HG03565 (cell line): ENCODE results near the gene TMEM208.

Source experiments
- ATAC-seq: cut with Tn5 transposase; IDR thresholded peaks from one replicate; pipeline ENCODE4 v1.9.1; 2021; ENCODE audit warnings: mild to moderate bottlenecking, moderate library complexity; ENCODE audit not compliant: unreplicated experiment

Gene TMEM208

GRCh38 chr16:67207249-67208091 is 19.5 kb upstream of the TMEM208 start:
- no peak for ATAC-seq

- ATAC-seq = no peak
These were observed 18.6 kb upstream of the TMEM208 start for GRCh38 chr16:67208154-67208896.

- ATAC-seq = no peak
These were observed 17.4 kb upstream of the TMEM208 start for GRCh38 chr16:67209565-67209964.

- ATAC-seq = no peak
These were observed 16.6 kb upstream of the TMEM208 start for GRCh38 chr16:67210069-67210937.

- no peak for ATAC-seq
These were observed 15.3 kb upstream of the TMEM208 start for GRCh38 chr16:67211674-67212073.

GRCh38 chr16:67212766-67213165 is 14.2 kb upstream of the TMEM208 start:
- no peak for ATAC-seq

GRCh38 chr16:67213197-67214019 is 13.5 kb upstream of the TMEM208 start:
- ATAC-seq = no peak

- no peak for ATAC-seq
These were observed 11.2 kb upstream of the TMEM208 start for GRCh38 chr16:67215706-67216105.

GRCh38 chr16:67216612-67217490 is 10.1 kb upstream of the TMEM208 start:
- no peak for ATAC-seq

GRCh38 chr16:67223992-67224391 is 2.9 kb upstream of the TMEM208 start:
- ATAC-seq = no peak

- no peak for ATAC-seq
These were observed 581 bp upstream of the TMEM208 start for GRCh38 chr16:67226295-67226803.

GRCh38 chr16:67227567-67227921 is 614 bp downstream of the TMEM208 start:
- ATAC-seq = no peak

GRCh38 chr16:67228034-67228785 is 1.3 kb downstream of the TMEM208 start:
- ATAC-seq = no peak

GRCh38 chr16:67228905-67229304 is 2.0 kb downstream of the TMEM208 start:
- no peak for ATAC-seq

GRCh38 chr16:67229906-67230808 is 3.2 kb downstream of the TMEM208 start:
- ATAC-seq = no peak

- no peak for ATAC-seq
These were observed 4.1 kb downstream of the TMEM208 start for GRCh38 chr16:67230809-67231660.

GRCh38 chr16:67233596-67233995 is 6.7 kb downstream of the TMEM208 start:
- ATAC-seq = no peak
